Measurements from ENCODE around the gene KRTAP5-2. TPM values are rescaled to one million over a fixed set of nuclear protein-coding genes. Genes with fewer than 3 reads are reported as not detected.

KRTAP5-2 gene
- total and polyA plus RNA-seq, 2 of the 4 experiments (the other 2 are of a cell fraction): not detected

- BruUV-seq (replicated peaks): no TSS peak
- Histone ChIP-seq H2BK15ac (ENCODE audit: low read depth, low read length) (no peak overlapping the region), H2BK120ac (ENCODE audit: low read depth, low read length) (no peak overlapping the region), H3K4ac (ENCODE audit: low read depth, low read length) (no peak overlapping the region), H3K4me2 (ENCODE audit: low read depth, low read length) (no peak overlapping the region), H3K18ac (ENCODE audit: low read depth, low read length) (no peak overlapping the region), H3K9me1 (ENCODE audit: insufficient read depth, low read length) (no peaks in the 10 kb centered on the region), H2AK5ac (ENCODE audit: low read depth, low read length) (no peak overlapping the region), H3K4me1 (ENCODE audit: control insufficient read depth, insufficient read depth, low read length) (no peaks in the 10 kb centered on the region), H3K27ac (ENCODE audit: insufficient read depth, low read length) (no peak overlapping the region), H4K8ac (ENCODE audit: low read depth in 2 of 2, low read length in 2 of 2) (no peak overlapping the region), H3K14ac (replicated peaks; ENCODE audit: low read depth, low read length) (no peak overlapping the region), H3K56ac (ENCODE audit: extremely low read depth, insufficient read depth, low read length) (no peak overlapping the region), H3K4me3 (ENCODE audit: insufficient read depth, low read depth, low read length) (no peak overlapping the region), H2AK9ac (replicated peaks; ENCODE audit: low read depth, low read length, poor library complexity) (no peak overlapping the region), H4K20me1 (ENCODE audit: insufficient read depth, low read length) (no peaks in the 10 kb centered on the region), H3K27me3 (ENCODE audit: control insufficient read depth, insufficient read depth, low read length) (peaks cover 48% of the 10 kb centered on the region), H4K91ac (ENCODE audit: insufficient read depth, low read depth, low read length) (no peak overlapping the region), H3K23ac (ENCODE audit: low read depth, low read length) (no peak overlapping the region), H3K9me3 (ENCODE audit: control insufficient read depth, insufficient read depth, low read length) (no peaks in the 10 kb centered on the region), H3K36me3 (ENCODE audit: control insufficient read depth, insufficient read depth, low read length) (no peaks in the 10 kb centered on the region), H4K5ac (ENCODE audit: low read depth, low read length) (no peak overlapping the region), H3K9ac (ENCODE audit: low read depth, low read length) (no peak overlapping the region), H2BK5ac (ENCODE audit: low read depth, low read length, poor library complexity, severe bottlenecking) (no peak overlapping the region), H3K79me1 (ENCODE audit: low read depth in 1 of 2, low read length in 2 of 2) (no peaks in the 10 kb centered on the region), H2BK20ac (ENCODE audit: low read depth, low read length) (no peak overlapping the region), H2AFZ (replicated peaks; ENCODE audit: low read length, poor library complexity) (no peak overlapping the region)
- ChIA-PET CTCF (no interaction called here), POLR2A (ENCODE audit: unreplicated experiment) (no interaction called here)
- intact Hi-C loops (cut with micrococcal nuclease) (no loop called here), dilution Hi-C loops (cut with HindIII; ENCODE audit: low sequenced_read_pairs, unreplicated experiment) (no loop called here), in situ Hi-C loops (cut with MboI; ENCODE audit: low sequenced_read_pairs) (no loop called here)
- ATAC-seq (ENCODE audit: low read depth) (no peak), DNase-seq (no peak)
- WGBS, 2 experiments (ENCODE audit: extremely low coverage in 2 of 2, insufficient read length in 1 of 2): 67% methylated on average over 2 of the region's 29 CpGs; no CpG with 5 or more reads in 1 of the 2 experiments
- TF ChIP-seq CEBPB (IDR thresholded peaks at IDR 0.05; ENCODE audit: low read depth, low read length) (no peak), RAD21 (IDR thresholded peaks at IDR 0.05; ENCODE audit: low read length) (no peak), CTCF (conservative IDR thresholded peaks at IDR 0.05; ENCODE audit: low read depth, low read length) (no peak), CHD1 (IDR thresholded peaks at IDR 0.05; ENCODE audit: low read depth, low read length) (no peak), MAFK (IDR thresholded peaks at IDR 0.05; ENCODE audit: low read depth, low read length) (no peak), USF2 (IDR thresholded peaks at IDR 0.05; ENCODE audit: low read depth, low read length) (no peak), POLR2A (IDR thresholded peaks at IDR 0.05; ENCODE audit: low read depth, low read length) (no peak), BHLHE40 (IDR thresholded peaks at IDR 0.05; ENCODE audit: low read depth, low read length) (no peak), NFE2L2 (IDR thresholded peaks at IDR 0.05; ENCODE audit: low read depth, low read length) (no peak), SMC3 (IDR thresholded peaks at IDR 0.05; ENCODE audit: low read depth, low read length) (no peak), MAZ (IDR thresholded peaks at IDR 0.05; ENCODE audit: borderline replicate concordance, low read depth, low read length) (no peak), MXI1 (IDR thresholded peaks at IDR 0.05; ENCODE audit: borderline replicate concordance, low read depth, low read length) (no peak), FOS (IDR thresholded peaks at IDR 0.05; ENCODE audit: low read depth, low read length) (no peak), RFX5 (IDR thresholded peaks at IDR 0.05; ENCODE audit: low read depth, low read length) (no peak), RCOR1 (IDR thresholded peaks at IDR 0.05; ENCODE audit: insufficient replicate concordance, low read length) (no peak)
These were observed 44.4 kb upstream of the KRTAP5-2 start for GRCh38 chr11:1642288-1643145.
